Middle frontal gyrus (tissue), 1 donor: ENCODE data around the gene SYNDIG1.
A peak's percentile ranks its signal among the peaks of the same experiment; 100 is the strongest.

Experiments
- DNase-seq: peaks from one replicate; pipeline ENCODE4 v3.0.0-alpha.2; 2015; ENCODE audit warnings: low spot score; ENCODE audit errors: extremely low spot score

Gene SYNDIG1

DNA sequence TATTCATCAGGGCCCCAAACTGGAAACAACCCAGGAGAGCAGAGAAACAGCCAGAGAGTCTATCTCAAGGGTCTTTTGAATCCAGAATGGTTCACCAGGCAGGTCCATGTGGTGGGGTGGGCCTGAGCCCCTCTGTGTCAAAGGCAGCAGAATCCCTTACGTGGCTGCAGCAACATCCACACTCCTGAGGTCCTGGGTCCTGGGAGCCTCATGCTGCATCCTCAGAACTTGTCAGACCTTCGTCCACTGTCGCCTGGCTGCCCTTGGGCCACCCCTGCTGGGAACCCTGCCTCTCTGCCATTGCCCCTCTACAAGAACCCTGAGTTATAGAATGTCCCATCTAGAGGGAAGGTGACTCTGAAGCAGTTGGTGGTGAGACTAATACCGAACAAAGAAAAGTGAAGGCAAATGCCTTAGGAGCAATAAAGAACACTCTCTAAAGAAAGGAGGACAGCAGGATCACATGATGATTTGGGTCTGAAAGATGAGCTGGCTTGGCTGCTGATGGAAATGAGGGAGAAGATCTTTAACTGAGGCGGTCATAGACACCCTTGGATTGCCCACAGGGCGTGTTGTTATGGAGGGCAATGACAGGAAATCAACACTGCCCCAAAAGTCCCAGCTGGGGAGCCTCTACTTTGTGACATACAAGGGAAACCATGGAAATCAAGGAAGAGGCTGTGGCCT is 161.2 kb downstream of the SYNDIG1 start:
- no peak for DNase-seq

DNA sequence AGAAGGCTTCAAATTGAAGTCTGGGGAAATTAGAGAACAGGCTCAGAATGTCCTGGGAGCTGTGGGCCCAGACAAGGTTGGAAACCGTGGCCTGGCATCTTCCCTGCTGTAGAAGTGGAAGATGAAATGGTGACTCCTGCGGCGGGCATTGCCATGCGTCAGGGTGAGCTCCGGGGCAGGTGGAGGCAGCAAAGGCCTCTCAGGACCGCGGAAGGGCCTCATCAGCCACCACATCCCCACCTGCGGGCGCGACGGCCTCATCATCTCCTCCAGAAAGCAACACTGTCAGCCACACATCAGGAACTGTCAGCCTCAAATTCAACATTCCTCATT is 161.7 kb downstream of the SYNDIG1 start:
- DNase-seq = no peak

DNA sequence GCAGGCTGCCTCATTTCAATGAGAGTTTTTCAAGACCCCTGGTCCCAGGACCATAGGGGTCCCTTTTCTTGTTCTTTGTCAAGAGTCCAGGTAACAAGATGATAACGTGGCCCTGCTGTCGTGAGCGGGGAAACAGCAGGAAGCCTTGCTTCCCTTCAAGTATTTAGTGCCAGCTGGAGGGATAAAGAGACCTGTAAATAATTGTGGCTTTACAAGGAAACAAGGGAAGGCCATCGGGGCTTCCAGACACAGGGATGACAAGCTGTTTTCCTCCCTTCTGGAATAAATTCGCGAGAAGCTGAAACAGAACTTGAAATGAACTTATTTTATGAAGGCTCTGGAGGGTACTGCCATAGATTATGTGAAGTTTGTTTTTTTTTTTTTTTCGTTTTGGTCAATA is 163.2 kb downstream of the SYNDIG1 start:
- DNase-seq = no peak

DNA sequence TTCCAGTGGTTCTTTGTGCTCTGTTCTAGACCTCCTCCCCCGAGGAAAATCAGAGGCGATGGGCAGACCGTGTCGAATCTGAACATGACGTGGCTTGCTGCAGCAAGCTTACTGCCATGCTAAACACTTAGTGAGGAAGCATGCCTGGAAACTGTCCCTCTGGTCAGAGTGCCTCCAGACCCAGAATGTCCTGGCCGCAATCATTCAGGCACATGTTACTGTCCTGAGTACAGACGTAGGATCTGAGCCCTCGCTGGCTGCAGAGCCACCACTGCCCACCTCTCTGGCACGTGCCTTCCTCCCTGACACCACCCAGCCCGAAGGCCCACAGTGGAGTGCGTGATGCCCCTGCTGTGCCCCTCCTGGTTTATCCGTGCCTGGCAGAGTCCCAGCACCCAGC is 163.6 kb downstream of the SYNDIG1 start:
- no peak for DNase-seq

DNA sequence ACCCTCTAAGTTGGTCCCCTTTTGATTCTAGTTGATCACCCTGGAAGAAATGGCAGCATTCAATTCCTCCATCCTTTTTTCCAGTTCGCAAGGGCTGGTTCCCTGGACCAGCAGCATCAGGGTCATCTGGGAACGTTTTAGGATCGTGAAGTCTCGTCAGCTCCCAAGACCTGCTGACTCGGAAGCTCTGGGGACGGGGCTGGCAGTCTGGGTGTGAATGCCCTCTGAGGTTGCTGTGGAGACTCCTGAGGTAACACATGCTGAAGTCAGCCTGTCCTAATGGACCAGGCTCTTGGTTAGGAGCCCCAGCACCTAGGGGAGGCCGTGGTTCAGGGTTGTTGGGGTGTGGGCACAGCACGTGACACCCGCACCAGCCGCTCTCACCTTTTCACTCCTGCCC is 164.1 kb downstream of the SYNDIG1 start:
- DNase-seq = no peak

DNA sequence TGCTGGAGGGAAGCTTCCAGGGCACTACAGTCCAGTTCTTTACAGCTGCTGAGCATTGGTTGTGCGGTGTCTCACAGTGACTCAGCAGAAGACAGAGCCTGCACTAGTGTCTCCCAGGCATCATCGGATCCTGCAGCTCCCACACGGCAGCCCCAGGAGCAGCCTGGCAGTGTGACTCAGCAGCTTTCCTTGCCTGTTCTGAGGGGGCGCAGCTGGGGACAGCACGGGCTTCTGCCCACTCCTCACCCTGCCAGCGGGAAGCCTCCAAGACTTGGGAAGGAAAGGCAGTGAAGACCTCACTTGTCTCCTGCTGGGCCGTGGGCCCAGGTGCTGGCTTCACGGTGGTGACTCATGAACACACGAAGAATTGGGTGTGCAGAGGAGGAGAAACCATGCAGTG is 165.4 kb downstream of the SYNDIG1 start:
- peak; percentile 41 for DNase-seq

DNA sequence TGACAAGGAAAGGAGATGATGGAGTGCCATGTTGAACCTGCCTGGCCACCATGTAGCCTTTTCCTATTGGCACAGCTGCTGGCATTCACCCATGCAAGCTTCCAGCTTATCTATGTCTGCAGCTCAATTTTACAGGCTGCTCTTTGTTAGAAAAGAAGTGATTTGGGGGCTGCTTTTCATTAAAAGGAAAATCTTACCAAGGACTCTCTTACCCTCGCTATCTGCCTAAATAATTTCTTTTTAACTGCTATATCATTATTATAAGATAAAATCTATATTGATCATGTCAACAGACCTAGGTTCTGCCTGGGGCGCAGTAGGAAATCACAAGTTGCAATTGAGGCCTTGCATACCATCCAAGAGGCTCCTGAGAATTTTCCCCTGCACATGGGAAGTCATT is 167.2 kb downstream of the SYNDIG1 start:
- no peak for DNase-seq

DNA sequence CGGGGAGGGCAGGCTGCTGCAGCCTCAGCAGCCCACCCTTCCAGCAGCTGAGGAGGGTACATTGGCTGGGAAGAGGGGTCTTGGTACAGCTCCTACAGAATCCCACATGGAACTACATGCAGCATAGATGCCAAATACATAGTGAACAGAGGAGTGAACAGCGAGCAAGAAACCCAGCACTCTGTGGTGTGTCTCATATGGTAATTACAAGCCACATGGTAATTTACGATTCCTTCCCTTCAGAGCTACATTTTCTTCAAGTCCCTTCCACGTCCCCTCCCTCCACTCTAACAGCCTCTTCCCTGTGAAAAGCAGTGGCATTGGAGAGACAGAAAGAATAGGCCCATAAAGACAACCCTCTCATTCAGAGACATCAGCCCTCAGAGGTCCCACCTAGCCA is 167.7 kb downstream of the SYNDIG1 start:
- DNase-seq = no peak

DNA sequence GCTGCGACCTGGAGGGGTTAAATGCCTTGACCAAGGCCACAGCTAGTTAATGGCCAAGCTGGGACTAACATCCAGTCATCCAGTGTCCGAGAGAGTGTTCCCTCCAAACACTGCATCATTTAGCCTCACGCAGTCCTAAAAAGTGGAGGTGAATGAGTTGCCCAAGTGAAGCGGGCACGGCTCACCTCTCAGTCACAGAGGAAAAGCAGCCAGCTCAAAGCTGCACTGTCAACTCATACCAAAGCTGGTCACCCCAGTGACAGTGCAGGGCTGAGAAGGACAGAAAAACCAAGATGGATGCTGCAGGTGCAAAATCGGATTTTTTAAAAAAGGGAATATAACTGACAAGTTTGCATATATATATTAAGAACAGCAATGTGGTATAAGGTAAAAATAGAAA is 168.5 kb downstream of the SYNDIG1 start:
- no peak for DNase-seq

DNA sequence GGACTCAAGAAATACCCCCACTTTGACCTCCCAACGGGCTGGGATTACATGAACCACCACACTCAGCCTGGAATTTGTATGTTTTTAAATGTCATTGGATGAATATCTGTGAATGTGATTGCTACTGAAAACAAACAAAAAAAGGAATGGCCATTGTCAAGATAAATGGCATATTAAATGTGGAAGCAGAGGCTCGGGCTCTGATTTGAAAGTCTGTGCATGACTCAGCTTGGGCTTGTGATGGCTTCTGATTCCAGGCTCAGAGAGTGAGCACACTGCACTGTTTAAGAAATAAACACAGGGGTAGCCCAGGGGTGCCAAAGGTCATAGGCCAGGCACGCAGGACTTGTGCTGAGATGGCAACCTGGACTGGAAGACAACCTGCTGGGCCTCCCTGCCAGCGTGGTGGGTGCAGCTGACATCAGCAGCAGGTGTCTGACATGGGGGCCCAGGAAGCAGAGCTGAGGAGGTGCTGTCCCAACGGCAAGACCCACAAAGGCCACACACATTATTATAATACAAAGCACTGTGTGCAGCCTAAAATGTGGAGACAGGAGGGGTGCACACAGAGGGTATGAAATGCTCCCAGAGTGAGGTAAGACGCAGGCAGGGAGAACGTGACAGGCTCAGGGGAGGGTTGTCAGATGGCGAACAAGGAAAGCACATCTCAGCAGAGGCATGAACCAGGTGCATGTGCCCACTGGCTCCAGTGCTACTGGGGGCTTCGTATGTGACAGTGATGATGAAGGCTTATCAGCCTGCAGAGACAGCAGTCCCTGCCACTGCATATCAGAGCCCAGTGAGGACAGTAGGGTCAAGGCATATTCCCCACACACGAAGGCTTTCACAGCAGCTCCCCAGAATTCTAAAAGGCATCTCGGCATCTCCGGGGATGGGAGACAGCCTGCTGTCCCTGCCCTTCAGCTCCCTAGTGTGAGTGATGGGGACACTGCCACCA is 169.4 kb downstream of the SYNDIG1 start:
- DNase-seq = no peak

DNA sequence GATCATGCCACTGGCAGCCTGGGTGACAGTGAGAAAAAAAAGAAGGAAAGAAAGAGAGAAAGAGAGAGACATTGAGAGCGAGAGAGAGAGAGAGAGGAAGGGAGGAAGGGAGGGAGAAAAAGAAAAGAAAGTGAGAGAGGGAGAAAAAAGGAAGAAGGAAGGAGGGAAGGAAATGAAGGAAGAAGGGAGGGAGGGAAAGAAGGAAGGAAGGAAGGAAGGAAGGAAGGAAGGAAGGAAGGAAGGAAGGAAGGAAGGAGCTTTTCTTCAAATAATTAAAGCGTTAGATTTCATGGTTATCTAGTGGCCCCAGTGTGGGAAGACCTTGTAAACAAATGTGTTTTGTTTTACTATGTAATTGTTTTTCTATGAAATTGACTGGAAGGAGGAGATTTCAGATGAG is 170.8 kb downstream of the SYNDIG1 start:
- DNase-seq = no peak

DNA sequence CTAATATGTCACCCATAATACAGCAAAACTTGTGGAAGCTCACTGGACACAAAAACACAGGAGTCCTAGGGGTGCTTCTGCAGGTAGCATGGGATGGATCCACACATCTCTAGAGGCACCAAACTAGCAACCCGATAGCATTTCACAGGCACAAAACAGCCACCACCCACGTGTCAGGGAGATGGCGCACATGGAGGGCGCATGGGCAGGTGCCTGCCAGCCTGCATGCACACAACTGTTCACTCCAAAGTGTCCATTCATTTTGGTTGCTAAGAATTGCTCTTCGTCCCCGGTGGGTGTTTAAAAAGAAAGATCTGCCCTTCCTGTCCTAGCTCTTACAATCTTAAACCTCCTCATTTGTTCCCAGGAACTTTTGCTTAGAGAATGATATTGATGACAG is 171.3 kb downstream of the SYNDIG1 start:
- DNase-seq = no peak

DNA sequence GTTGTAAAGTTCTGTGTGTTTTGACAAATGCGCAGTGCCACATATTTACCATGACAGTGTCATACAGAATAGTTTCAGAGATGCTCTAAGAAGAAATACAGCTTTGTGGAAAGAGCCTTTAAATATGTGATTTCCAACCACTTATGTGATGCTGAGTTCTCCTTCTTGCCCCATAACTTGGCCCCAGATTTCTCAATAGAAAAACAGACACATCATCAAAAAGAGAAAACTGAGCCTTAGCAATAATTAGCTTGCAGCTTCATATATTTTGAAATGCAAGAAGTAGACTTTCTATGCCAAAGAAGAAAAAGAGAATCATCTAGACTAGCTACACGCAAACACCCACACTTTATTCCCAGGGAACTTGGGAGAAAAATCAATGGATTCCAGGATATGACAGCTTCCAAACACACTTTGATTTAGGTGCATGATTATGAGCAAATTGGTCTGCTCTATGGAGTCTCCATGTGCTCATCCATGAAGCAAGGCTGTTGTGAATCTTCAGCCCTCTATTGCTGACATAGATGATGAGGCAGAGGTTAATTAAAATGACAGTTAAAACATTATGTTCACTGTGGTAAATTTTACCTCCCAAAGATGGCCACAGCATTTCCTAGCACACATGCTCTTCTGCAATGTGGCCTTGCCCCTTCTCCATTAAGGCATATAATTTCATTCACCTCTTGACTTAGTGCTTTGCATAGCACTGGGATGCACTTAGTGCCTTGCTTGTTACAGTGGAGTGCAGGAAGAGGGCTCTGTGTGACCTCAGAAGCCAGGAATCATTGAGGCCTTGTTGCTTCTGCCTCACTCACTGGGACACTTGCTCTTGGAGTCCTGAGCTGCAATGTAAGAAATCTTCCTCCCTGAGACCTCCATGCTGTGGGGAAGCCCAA is 174.6 kb downstream of the SYNDIG1 start:
- DNase-seq = no peak

DNA sequence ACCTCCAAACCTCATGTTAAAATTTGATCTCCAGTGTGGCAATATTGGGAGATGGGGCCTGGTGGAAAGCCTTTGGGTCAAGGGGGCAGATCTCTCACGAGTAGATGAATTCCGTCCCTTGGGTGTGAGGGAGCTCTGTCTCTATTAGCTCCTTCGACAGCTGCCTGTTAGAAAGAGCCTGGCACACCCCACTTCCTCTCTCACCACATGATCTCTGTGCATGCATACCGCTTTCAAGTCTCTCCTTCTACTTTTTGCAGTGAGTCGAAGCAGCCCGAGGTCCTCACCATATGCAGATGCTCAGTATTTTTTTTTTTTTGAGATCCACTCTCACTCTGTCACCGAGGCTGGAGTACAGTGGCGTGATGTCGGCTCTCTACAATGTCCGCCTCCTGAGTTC is 176.9 kb downstream of the SYNDIG1 start:
- DNase-seq = no peak

DNA sequence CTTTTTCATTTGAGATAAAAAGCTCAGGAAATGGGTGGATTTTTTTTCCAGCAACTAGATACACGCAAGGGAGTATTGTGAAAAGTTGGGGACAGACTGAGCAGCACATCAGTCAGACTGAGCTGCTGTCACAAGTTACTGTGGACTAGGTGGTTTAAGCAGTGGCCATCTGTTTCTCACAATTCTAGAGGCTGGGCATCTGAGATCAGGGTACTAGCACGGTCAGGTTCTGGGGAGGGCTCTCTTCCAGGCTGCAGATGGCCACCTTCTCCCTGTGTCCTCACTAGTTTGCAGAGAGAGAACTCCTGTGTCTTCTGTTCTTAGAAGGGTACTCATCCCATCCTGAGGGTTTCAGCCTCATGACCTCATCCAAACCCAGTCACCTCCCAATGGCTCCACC is 178.3 kb downstream of the SYNDIG1 start:
- DNase-seq = no peak

DNA sequence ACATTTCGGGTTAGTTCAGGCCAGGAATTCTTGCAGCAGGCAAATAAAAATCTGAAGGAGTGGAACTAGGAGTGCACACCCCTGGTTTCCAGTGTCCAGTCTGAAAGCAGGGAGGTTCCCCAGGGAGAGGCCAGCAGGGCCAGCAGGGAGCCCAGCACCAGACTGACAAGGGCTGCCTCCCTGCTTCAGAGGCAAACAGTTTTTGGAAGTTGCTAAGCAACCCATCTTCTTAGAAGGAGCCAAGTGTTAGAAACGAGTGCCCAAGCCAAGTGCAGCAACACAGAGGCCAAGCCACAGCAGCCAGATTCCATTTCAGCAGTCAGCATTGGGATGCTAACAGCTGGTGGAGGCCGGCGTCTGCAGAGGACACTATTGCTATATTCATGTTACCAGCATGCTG is 179.1 kb downstream of the SYNDIG1 start:
- no peak for DNase-seq

DNA sequence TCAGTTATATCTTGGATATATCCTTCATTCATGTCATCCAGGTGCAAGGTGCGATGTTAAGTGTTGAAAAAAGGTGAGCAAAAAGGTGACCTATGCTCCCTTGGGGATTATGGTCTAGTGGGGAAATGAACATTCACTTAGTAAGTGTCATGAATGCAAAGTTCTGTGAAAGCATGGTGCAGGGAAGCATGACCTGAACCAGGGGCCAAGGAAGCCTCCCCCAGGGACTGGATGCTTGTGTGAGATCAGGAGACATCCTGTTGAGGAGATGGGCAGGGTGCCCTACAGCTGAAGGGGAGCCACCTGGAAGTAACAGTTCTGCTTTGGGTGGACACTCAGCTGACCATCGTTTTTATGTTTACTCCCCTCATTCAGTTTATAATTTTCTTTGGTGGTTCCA is 179.5 kb downstream of the SYNDIG1 start:
- DNase-seq = no peak

DNA sequence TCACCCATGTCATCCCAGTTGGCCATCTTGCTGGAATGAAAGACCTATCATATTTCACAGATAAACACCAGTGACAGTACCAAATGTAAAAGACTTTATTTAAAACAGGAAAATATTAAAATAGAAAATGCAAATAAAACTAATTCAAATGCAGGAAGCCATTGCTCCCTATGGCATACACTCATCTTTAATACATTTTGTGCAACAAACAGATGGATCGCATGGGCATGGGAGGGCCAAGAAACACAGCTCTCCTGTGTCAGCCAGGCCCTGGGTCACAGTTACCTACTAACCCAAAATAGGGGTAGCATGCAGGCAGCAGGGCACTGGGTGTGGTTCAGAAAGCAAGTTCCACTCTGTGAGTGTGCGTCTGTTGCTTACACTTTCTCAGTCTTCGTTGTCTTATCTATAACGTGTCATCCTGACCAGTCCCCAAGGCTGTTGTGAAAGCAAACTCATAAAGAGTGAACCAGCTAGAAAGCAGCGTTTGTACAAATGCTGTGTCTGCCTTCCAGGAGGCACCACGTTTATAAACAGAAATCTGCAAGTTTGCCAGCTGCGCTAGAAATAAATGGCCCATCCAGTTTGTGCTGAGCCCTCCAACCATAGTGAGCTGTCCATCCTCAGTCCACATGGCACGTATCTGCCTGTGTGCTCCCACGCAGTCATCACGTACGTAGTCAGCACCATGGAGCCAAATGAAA is 180.5 kb downstream of the SYNDIG1 start:
- peak; percentile 51 for DNase-seq

DNA sequence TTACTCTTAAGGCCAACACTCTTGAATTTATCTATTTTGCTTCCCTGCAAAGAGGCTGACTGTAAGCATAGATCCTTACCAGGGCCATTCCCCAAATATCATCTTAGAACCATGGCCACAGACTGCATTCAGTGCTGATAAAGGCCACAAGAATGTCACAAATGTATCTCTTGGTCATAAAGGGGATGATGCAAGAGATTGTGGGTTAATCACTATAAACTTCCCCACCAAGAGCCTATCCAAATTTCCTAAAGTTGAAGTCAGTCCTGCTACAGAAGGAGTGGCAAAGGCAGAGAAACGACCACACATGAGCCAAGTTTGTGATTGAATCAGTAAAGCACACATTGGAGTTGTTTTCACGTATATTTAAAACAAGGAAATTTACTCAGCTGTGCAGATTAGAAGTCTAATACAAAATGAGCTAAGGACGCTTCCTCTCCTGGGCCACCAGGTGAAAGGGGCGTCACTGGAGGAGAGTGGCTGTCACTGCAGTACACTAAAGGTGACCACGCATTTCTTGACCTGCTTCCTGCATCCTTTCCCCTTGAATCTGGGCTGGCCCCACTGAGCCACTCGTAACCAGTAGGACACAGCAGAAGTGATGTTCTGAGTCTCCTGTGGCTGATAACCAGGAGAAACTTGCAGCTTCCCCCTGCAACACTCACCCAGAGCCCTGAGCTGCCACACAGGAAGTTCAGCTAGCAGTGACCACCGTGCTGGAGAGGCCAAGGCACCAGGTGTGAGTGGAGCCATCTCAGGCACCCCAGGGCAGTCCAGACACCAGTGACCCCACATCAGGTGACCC is 181.9 kb downstream of the SYNDIG1 start:
- DNase-seq = no peak

DNA sequence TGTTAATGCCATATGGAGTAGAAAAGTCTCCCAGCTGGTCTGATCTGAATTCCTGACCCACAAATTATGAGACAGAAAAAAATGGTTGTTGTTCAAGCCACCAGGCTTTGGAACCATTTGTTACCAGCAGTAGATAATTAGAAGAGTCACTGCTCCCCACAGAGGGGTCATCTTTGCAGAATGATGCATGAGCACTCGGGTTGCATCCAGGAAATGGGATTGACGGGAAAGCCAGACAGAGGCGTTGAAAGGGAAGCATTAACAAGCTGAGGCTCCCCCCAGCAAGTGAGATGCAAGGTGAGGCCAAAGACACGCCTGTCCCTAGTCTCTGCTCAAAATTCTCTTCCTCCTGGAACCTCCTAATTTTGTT is 182.5 kb downstream of the SYNDIG1 start:
- DNase-seq = no peak

DNA sequence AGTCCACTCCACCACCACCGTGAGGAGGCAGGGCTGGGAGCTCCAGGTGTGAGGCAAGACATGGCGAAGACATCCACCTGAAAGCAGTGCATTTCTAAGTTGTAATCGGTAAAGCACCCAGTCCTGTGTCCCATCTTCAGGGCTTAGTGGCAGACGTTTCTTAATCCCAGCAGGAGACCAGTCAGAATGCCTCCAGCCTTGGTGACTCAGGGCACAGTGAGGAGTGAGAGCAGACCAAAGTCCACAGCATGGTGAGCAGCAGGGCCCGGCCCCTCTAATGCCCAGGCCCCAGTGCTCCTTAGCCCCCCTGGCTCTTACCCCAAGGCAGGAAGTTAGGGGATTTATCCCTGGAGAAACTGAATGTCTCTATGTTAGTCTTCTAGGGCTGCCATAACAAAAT is 183.9 kb downstream of the SYNDIG1 start:
- DNase-seq = no peak
